ENCODE data around the gene YBX1. TPM values are rescaled to one million over a fixed set of nuclear protein-coding genes. Genes with fewer than 3 reads are reported as not detected.

Gene YBX1
- 652 and 1,200 TPM in 2 replicates for total RNA-seq (2014; rRNA removed; shearing (Covaris generic); ENCODE audit: low replicate concordance)

DNA sequence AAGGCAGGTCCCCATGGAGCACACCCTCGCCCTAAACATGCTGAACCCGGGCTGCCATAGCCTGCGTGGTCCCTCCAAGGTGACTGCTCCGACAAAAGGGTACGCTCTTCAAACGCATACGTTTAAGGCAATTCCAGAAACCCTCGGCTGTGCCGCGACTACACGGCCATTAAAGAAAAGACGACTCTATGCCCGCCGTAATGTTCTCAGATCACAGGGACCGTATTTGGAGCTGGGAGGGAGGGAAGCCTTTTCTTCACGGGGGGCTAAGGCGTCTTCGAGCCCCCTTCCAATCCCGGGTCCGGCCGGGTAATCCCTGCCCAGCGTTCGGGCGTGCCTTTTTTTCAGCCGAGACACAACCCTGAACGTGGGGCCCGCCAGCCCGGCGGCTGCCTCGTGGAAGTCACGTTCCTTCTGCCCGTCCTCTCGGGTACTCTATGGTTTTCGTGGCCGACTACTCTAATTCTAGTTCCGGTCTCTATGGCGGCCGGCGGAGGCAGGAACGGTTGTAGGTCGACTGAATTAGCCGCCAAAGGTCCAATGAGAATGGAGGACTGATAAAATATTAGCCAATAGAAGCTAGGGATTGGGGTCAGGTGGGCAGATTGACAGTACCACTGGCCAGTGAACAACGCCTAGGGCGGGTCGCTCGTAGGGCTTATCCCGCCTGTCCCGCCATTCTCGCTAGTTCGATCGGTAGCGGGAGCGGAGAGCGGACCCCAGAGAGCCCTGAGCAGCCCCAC lies at the start of gene YBX1:
Gene YBX1, plus strand, starts transcription at position 678 of the 743 bp plus-strand sequence. CDS start 148 bp downstream, outside the sequence.
- H3K4me1 ChIP-seq (ENCODE audit: low read length): peaks cover 54% of the 10 kb centered on the region
- H3K27ac ChIP-seq (ENCODE audit: low read length): peak within 1 kb of the TSS; percentile 75
- no peaks in the 10 kb centered on the region for H3K9me2 ChIP-seq (replicated peaks; ENCODE audit: insufficient read depth, low read length)
- DNase-seq: peak; percentile 99
- H3K79me2 ChIP-seq (ENCODE audit: low read length): peaks cover 59% of the 10 kb centered on the region
- H3K27me3 ChIP-seq (ENCODE audit: low read length): no peaks in the 10 kb centered on the region
- peak within 1 kb of the TSS; percentile 97 for H3K4me2 ChIP-seq (ENCODE audit: low read depth, low read length, poor library complexity, severe bottlenecking)
- peak within 1 kb of the TSS; percentile 67 for H3K4me3 ChIP-seq (ENCODE audit: low read length)
- no peak within 1 kb of the TSS; the same call in 1 of the 2 replicates for H2AFZ ChIP-seq (ENCODE audit: low read length)
- peaks cover 39% of the 10 kb centered on the region for H3K36me3 ChIP-seq (ENCODE audit: insufficient read depth, low read length)
- H3K9ac ChIP-seq (ENCODE audit: low read length): peak within 1 kb of the TSS; percentile 96
- no peaks in the 10 kb centered on the region for H3K9me3 ChIP-seq (ENCODE audit: low read length)
- H4K20me1 ChIP-seq (ENCODE audit: insufficient read depth, low read depth, low read length): peaks cover 39% of the 10 kb centered on the region

- H3K4me2 ChIP-seq (ENCODE audit: low read depth, low read length, poor library complexity, severe bottlenecking): no peak overlapping the region
- DNase-seq: no peak
- no peaks in the 10 kb centered on the region for H3K4me1 ChIP-seq (ENCODE audit: low read length)
- H3K36me3 ChIP-seq (ENCODE audit: insufficient read depth, low read length): no peaks in the 10 kb centered on the region
- H3K9ac ChIP-seq (ENCODE audit: low read length): no peak overlapping the region
- no peak overlapping the region for H3K4me3 ChIP-seq (ENCODE audit: low read length)
- H2AFZ ChIP-seq (ENCODE audit: low read length): no peak overlapping the region
- H3K9me3 ChIP-seq (ENCODE audit: low read length): no peaks in the 10 kb centered on the region
- no peaks in the 10 kb centered on the region for H4K20me1 ChIP-seq (ENCODE audit: insufficient read depth, low read depth, low read length)
- no peak overlapping the region for H3K27ac ChIP-seq (ENCODE audit: low read length)
- H3K79me2 ChIP-seq (ENCODE audit: low read length): no peaks in the 10 kb centered on the region
- no peaks in the 10 kb centered on the region for H3K27me3 ChIP-seq (ENCODE audit: low read length)
- H3K9me2 ChIP-seq (replicated peaks; ENCODE audit: insufficient read depth, low read length): no peaks in the 10 kb centered on the region
These were observed 43.1 kb upstream of the YBX1 start for GRCh38 chr1:42639116-42639515.

DNA sequence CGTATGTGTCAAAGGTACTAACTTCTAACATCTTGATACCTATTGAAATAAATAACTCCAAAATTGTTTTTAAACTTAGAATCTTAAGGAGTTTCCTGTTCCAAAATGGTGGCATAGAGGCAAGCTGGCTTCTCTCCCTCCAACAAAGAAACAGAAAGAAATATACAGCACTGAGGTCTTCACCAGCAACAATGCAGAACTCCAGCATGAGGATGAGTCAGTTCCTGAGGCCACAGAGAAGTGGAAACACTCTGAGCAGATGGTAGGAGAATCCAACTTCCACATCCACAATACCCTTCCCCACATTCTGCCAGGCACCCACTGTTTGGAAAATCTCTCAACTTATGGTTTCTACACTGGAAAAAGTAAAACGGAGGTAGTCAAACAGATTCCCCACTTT lies 36.2 kb upstream of the YBX1 start:
- H3K27me3 ChIP-seq (ENCODE audit: low read length): no peaks in the 10 kb centered on the region

DNA sequence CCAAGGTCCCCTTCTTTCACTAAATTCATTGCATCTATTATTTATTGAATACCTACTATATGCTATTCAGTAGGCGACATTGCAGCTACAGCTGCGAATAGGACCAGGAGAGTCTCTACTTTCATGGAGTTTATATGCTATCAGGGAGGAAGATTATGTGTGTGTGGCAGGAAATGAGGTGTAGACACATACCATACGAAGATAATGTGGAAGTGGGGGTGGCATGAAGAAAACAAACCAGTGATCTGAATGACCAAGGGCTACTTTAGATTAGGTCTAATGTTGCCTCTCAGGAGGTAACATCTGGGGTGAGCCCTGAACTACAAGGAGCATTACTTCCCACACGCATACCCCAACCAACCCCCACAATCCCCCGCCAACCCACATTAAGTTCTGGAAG lies 25.0 kb upstream of the YBX1 start:
- Histone ChIP-seq H4K20me1 (ENCODE audit: insufficient read depth, low read depth, low read length) (no peaks in the 10 kb centered on the region), H3K4me3 (ENCODE audit: low read length) (peak overlapping the region; percentile 84), H3K27me3 (ENCODE audit: low read length) (no peaks in the 10 kb centered on the region), H3K9ac (ENCODE audit: low read length) (peak overlapping the region; percentile 85), H3K79me2 (ENCODE audit: low read length) (peaks cover 38% of the 10 kb centered on the region), H2AFZ (ENCODE audit: low read length) (no peak overlapping the region), H3K9me3 (ENCODE audit: low read length) (no peaks in the 10 kb centered on the region), H3K9me2 (replicated peaks; ENCODE audit: insufficient read depth, low read length) (no peaks in the 10 kb centered on the region), H3K4me2 (ENCODE audit: low read depth, low read length, poor library complexity, severe bottlenecking) (peak overlapping the region; percentile 81), H3K36me3 (ENCODE audit: insufficient read depth, low read length) (peaks cover 21% of the 10 kb centered on the region; the same call in 1 of the 2 replicates), H3K4me1 (ENCODE audit: low read length) (peaks cover 23% of the 10 kb centered on the region), H3K27ac (ENCODE audit: low read length) (no peak overlapping the region)
- DNase-seq: peak; percentile 43

More for the DNA sequence above, 36.2 kb upstream of the YBX1 start:
- no peaks in the 10 kb centered on the region for H3K79me2 ChIP-seq (ENCODE audit: low read length)
- H2AFZ ChIP-seq (ENCODE audit: low read length): no peak overlapping the region
- no peaks in the 10 kb centered on the region for H3K36me3 ChIP-seq (ENCODE audit: insufficient read depth, low read length)
- H3K9me3 ChIP-seq (ENCODE audit: low read length): no peaks in the 10 kb centered on the region
- no peak overlapping the region for H3K4me2 ChIP-seq (ENCODE audit: low read depth, low read length, poor library complexity, severe bottlenecking)
- no peak overlapping the region for H3K9ac ChIP-seq (ENCODE audit: low read length)
- H3K4me1 ChIP-seq (ENCODE audit: low read length): no peaks in the 10 kb centered on the region
- DNase-seq: no peak
- H3K4me3 ChIP-seq (ENCODE audit: low read length): no peak overlapping the region
- no peak overlapping the region for H3K27ac ChIP-seq (ENCODE audit: low read length)
- no peaks in the 10 kb centered on the region for H4K20me1 ChIP-seq (ENCODE audit: insufficient read depth, low read depth, low read length)
- no peaks in the 10 kb centered on the region for H3K9me2 ChIP-seq (replicated peaks; ENCODE audit: insufficient read depth, low read length)

DNA sequence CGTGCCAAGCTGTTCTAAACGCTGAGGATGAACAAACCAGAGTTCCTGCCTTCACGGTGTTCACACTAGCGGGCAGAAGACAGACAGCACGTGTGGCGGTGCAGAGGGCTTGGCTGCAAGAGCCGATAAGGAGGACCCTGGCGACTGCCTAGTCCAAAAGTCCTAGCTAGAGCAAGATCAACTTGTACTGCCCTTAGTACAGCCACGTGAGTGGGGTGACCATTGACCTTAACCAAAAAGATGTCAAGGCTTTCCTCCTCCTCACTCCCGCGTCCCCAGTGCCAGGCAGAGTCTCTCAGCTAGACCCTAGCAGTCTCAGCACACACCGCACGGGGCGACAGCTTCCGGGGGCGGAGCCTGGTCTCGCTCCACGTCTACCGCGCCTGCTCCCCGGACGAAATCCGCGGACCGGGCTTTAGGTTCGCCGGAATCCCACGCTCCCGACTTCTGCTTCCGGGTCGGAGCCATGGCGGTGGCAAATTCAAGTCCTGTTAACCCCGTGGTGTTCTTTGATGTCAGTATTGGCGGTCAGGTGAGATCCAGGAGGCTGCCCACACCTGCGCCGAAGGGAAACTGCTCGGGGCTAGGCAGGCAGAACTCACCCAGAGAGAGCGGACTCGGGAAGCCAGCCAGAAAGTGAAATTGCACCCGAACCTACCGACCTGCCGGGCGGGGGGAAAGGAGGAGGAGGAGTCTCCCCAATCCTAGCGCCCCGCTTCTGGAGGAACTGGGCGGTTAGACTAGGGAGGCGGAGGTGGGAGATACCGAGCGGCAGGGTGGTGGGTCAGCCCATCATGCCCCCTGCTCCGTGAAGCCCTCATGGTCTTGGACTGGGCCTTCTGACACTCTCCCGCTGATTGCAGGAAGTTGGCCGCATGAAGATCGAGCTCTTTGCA lies 24.0 kb upstream of the YBX1 start, which contains the start of gene PPIH:
Gene PPIH, plus strand, starts transcription at position 443 of the 896 bp plus-strand sequence. Its CDS starts 24 bp downstream, at position 467.
- Histone ChIP-seq H4K20me1 (ENCODE audit: insufficient read depth, low read depth, low read length) (no peaks in the 10 kb centered on the region), H3K27me3 (ENCODE audit: low read length) (no peaks in the 10 kb centered on the region), H3K79me2 (ENCODE audit: low read length) (peaks cover 48% of the 10 kb centered on the region), H3K4me2 (ENCODE audit: low read depth, low read length, poor library complexity, severe bottlenecking) (peak within 1 kb of the TSS; percentile 81), H3K4me1 (ENCODE audit: low read length) (peaks cover 23% of the 10 kb centered on the region), H3K4me3 (ENCODE audit: low read length) (peak within 1 kb of the TSS; percentile 84), H3K9ac (ENCODE audit: low read length) (peak within 1 kb of the TSS; percentile 85), H3K9me2 (replicated peaks; ENCODE audit: insufficient read depth, low read length) (no peaks in the 10 kb centered on the region), H3K36me3 (ENCODE audit: insufficient read depth, low read length) (peaks cover 26% of the 10 kb centered on the region; the same call in 1 of the 2 replicates), H3K9me3 (ENCODE audit: low read length) (no peaks in the 10 kb centered on the region), H3K27ac (ENCODE audit: low read length) (no peak within 1 kb of the TSS; the same call in 1 of the 2 replicates), H2AFZ (ENCODE audit: low read length) (peak within 1 kb of the TSS; percentile 62; the same call in 1 of the 2 replicates)
- DNase-seq: peak; percentile 98

DNA sequence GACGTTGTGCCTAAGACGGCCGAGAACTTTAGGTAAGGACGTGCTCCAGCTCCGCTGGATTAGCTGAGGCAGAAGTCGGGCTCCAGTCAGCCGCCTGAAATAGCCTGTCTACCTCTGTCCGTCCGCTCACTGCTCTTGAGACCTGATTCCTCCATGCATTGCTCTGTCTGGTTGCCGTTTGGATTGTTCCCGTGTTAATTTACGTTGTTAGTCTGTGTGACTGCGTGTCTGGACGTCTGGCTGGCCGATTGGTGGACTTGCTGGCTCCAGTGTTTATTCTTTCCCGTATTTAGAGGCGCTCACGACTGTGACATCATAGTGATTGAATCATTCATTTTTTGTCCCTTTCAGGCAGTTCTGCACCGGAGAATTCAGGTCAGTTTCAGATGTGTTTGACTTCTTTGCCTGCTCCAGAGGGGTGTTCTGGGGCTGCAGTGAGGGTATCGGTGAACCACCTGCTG lies 23.3 kb upstream of the YBX1 start:
- no peaks in the 10 kb centered on the region for H3K9me2 ChIP-seq (replicated peaks; ENCODE audit: insufficient read depth, low read length)
- peak overlapping the region; percentile 84 for H3K4me3 ChIP-seq (ENCODE audit: low read length)
- peaks cover 50% of the 10 kb centered on the region for H3K79me2 ChIP-seq (ENCODE audit: low read length)
- no peaks in the 10 kb centered on the region for H3K9me3 ChIP-seq (ENCODE audit: low read length)
- H3K9ac ChIP-seq (ENCODE audit: low read length): peak overlapping the region; percentile 85
- H3K4me1 ChIP-seq (ENCODE audit: low read length): peaks cover 23% of the 10 kb centered on the region
- peak overlapping the region; percentile 81 for H3K4me2 ChIP-seq (ENCODE audit: low read depth, low read length, poor library complexity, severe bottlenecking)
- H4K20me1 ChIP-seq (ENCODE audit: insufficient read depth, low read depth, low read length): no peaks in the 10 kb centered on the region
- 0 out of 2 replicates have a peak overlapping the region, but pooled peaks have one; percentile 36 for H2AFZ ChIP-seq (ENCODE audit: low read length)
- no peak for DNase-seq
- peaks cover 30% of the 10 kb centered on the region; the same call in 1 of the 2 replicates for H3K36me3 ChIP-seq (ENCODE audit: insufficient read depth, low read length)
- H3K27ac ChIP-seq (ENCODE audit: low read length): no peak overlapping the region; the same call in 1 of the 2 replicates
- H3K27me3 ChIP-seq (ENCODE audit: low read length): no peaks in the 10 kb centered on the region

DNA sequence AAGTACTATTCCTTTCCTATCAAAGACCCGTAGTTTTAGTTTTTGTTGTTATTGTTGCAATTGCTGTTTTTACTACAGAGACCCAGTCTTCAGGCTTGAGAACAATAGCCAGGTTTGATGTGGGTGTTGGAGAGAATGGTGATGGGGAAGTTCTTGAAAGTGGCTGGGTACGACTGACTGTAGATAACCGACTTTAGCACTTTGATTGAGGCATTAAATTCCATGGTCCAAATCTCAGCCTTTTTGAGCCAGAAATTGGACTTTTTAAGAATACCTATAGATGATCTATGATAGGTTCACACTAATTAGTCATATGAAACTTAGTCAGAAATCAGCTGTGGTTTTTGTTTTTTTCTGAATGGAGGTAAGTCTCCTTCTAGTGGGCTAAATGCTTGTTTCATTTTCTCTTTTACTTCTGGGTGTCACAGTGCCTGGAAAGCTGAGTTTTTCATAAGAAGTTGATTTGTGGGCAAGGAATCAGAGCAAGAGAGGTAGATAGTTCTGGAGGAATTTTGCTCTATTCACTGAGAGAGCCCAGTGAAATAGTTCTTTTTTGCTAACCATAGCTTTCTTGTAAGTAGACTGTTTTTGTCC lies 21.2 kb upstream of the YBX1 start:
- Histone ChIP-seq H3K4me3 (ENCODE audit: low read length) (no peak overlapping the region), H3K9me2 (replicated peaks; ENCODE audit: insufficient read depth, low read length) (no peaks in the 10 kb centered on the region), H3K27ac (ENCODE audit: low read length) (no peak overlapping the region), H3K36me3 (ENCODE audit: insufficient read depth, low read length) (peaks cover 45% of the 10 kb centered on the region; the same call in 1 of the 2 replicates), H3K4me2 (ENCODE audit: low read depth, low read length, poor library complexity, severe bottlenecking) (no peak overlapping the region), H3K9me3 (ENCODE audit: low read length) (no peaks in the 10 kb centered on the region), H3K27me3 (ENCODE audit: low read length) (no peaks in the 10 kb centered on the region), H4K20me1 (ENCODE audit: insufficient read depth, low read depth, low read length) (no peaks in the 10 kb centered on the region), H3K4me1 (ENCODE audit: low read length) (peaks cover 23% of the 10 kb centered on the region), H2AFZ (ENCODE audit: low read length) (no peak overlapping the region), H3K9ac (ENCODE audit: low read length) (0 out of 2 replicates have a peak overlapping the region, but pooled peaks have one; percentile 30), H3K79me2 (ENCODE audit: low read length) (peaks cover 55% of the 10 kb centered on the region)
- no peak for DNase-seq

All from Karpas-422 (cell line).